ENCODE measurements around the gene KIF6.

DNA sequence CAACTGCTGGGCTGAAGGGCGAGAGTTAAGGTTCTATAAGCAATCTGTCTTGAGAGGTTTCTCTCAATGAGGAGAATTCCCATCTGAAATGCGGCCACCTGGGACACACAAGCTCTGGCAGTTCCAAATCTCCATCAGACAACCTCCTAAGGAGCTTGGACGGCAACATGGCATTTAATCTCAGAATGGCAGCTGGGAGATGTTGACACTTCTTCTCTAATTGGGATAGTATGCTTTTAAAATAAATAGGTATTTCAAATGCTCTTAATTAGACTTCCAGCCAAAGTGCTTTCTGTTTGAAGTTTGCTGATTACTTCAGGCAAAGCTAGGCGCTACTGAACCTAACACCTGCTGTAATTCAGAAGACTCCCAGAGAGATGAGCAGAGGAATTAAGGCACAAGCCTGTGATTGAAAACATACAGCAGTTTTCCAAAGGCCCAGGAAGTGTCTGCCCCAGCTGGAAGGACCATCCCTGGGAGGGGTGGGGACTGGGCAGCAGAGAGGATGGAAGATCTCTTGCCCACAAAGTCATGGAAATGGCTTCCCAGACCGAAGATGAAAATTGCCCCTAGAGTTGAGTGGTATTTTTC lies 343.6 kb downstream of the KIF6 start:
- TF ChIP-seq CTCF (IDR thresholded peaks at IDR 0.05) = no peak
- TF ChIP-seq POLR2A (IDR thresholded peaks at IDR 0.05) = no peak

Measured in uterus (tissue), 2 donors.